Renal pelvis (tissue), 4 donors: Measurements from ENCODE around the gene RPL12. TPM values are rescaled to one million over a fixed set of nuclear protein-coding genes. Genes with fewer than 3 reads are reported as not detected.

Source experiments
- DNase-seq: peaks from one replicate; pipeline ENCODE4 v3.0.0-alpha.2; 2013
- polyA plus RNA-seq, 3 donors: library from polyadenylated mRNA; unstranded; fragments of 120-200 nt; gene quantifications; one replicate each; pipeline ENCODE4 v1.2.1, GENCODE V29; 2013; ENCODE audit not compliant: insufficient read length in 3 of 3

RPL12 gene
- polyA plus RNA-seq, 3 donors, result 1,431 to 1,650 (median 1,447) TPM

DNA sequence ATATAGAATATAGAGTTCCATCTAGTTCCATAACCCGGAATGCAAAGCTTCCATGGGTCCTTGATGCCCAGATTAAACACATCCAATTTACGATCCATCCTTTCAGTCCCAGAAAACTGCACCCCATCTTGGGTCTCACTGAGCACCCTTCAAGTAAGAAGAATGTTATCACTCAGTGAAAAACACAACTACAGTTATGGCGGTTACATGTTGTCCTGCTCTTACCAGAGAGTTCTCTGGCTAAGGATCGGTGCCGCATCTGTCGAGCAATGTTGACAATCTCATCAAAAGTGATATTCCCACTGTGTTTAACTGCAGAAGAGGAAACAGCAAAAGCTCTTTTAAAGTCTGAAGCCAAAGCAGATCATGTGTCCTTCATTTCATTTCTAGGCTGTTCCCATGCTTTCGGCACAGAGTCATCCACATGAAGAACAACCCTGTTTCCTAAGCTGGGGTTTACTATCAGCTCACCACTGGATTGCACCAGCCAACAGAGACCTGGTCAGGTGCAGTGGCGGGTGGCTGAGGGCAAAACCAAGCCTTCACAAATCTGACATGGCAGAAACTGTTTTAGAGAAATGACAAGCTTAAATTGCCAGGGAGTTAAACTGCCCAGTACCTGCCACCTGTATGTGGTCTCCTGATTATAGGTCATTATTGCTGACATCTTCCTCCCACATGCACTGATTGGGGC, 2.9 kb downstream of the RPL12 start:
- DNase-seq, result no peak

DNA sequence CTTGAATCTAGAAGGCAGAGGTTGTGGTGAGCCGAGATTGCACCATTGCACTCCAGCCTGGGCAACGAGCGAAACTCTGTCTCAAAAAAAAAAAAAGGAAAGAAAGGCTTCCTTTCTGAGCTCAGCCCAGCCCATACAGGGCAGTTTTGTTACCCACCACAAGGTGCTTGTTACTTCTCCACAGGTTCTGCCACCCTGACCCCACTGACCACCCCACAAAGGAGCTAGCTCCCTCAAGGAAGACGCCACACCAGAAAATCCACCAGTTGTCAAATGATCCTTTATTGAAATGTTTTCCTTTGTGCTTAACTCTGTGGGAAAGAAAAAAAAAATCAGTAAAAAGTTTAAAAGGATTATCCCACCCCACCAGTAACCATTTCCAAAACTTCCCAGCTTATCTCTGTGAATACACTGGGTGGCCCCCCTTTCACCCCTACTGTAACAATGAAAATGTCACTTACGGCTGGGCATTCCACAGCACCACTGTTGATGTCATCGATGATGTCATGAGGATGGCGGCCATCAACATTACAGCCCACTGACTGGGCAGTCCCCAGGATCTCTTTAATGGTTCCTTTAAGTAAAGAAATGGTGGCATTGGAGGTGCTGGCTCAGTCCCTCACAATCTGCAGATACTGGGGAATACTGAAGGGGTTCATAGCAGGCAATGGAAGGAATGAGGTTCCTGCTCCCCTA, 3.6 kb downstream of the RPL12 start:
- no peak for DNase-seq

GRCh38 chr9:127446713-127447415, 4.3 kb downstream of the RPL12 start:
- no peak for DNase-seq

DNA sequence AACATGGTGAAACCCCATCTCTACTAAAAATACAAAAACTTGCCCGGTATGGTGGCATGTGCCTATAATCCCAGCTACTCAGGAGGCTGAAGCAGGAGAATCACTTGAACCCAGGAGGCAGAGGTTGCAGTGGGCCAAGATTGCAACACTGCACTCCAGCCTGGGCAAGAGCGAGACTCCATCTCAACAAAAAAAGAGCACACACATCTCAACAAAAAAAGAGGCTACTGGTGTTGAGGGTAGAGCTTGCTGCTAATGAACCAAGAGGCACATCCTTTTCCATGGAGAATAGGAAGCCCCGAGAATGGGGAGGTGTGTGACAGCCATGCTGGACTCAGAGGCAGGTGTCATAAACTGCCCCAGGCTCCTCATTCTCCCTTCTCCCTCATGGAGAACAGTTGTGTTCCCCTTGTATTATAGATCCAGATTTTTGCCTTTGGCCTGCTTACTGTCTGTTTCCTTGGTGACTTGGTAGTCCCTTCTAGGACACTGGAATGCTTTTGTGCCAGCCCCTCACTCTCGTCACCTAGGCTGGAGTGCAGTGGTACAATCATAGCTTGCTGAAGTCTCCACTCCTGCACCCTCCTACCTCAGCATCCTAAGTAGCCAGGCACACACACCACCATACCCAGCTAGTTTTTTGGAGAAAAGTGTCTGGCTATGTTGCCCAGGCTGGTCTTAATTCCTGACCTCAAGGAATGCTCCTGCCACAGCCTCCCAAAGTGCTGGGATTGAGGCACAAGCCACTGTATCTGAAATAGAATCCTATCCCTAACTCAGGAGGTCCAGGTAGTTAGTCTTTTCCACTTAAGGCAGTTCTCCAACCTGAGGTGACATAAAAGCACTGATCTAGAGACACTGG, 5.1 kb downstream of the RPL12 start:
- no peak for DNase-seq

GRCh38 chr9:127444921-127445850, 6.0 kb downstream of the RPL12 start:
- no peak for DNase-seq

DNA sequence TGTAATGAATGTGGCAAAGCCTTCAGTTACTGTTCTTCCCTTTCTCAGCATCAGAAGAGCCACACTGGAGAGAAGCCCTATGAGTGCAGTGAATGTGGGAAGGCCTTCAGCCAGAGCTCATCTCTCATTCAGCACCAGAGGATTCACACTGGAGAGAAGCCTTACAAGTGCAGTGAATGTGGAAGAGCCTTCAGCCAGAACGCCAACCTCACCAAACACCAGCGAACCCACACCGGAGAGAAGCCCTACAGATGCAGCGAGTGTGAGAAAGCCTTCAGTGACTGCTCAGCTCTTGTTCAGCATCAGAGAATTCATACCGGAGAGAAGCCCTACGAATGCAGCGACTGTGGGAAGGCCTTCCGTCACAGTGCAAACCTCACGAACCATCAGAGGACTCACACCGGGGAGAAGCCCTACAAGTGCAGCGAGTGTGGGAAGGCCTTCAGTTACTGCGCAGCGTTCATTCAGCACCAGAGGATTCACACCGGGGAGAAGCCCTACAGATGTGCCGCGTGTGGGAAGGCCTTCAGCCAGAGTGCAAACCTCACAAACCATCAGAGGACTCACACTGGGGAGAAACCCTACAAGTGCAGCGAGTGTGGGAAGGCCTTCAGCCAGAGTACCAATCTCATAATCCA, 6.8 kb downstream of the RPL12 start:
- no peak for DNase-seq

DNA sequence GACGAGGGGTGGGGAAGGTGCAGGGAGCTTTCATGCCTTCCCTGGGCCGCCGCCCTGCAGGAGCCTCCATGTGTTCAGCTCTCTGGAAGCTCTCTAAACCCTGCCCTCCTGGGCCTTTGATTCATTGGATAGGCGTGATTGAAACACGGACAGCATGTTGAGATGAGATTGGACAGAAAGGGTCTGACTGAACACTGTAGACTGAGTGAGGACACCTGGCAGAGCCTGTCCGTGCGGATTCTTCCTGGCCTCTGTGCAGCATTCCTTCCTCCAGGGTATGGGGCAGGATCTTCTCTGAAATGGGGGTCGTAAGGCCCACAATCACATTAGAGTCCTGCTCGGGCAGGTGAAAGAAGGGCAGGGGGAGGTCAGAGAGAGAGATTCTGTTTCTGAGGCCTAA, 12.8 kb downstream of the RPL12 start:
- DNase-seq, result no peak

DNA sequence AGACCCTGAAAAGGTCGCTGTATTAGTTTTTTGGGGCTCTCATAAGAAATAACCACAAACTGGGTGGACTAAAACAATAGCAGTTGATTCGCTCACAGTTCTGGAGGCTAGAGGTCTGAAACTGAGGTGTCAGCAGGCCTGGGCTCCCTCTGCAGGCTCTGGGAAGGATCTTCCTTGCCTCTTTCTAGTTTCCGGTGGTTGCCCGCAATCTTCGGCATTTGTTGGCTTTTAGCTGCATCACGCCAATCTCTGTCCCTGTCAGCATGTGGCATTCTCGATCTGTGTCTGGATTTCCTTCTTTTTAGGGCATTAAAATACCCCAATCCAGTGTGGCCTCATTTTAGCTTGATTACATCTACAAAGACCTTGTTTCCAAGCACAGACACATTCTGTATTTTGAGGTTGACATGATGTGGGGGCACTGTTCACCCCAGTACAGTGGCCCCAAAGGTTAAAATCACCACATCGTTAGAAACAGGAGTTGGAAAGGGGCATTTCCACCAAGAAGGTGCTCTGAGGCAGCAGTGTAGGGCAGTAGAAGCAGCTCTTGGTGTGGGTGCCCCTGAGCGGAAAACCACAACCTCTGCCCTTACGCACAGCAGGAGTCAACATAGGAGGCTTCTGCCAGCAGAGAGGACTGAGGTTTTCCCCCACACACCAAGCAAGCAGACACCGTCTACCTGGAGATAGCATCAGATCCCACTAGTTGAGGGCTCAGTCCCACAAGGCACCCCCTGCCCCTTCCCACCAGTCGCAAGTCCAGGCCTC, 13.5 kb downstream of the RPL12 start:
- DNase-seq, result no peak

- no peak for DNase-seq
Measured at GRCh38 chr9:127430415-127430814, 20.8 kb downstream of the RPL12 start.

GRCh38 chr9:127428348-127428747, 22.9 kb downstream of the RPL12 start:
- no peak for DNase-seq

DNA sequence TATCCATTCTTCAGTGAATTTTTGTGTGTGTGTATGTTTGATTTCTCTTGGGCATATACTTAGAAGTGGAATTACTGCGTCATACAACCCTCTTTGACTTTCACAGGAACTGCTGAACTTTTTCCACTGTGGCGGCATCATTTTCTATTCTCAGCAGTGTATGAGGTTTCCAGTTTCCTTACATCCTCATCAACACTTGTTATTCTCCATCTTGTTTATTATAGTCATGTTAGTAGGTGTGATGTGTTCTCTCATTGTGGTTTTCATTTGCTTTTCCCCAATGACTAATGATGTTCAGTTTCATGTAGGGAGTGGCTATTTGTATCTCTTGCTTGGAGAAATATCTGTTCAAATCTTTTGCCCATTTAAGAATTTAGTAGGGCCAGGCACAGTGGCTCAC, 24.4 kb downstream of the RPL12 start:
- no peak for DNase-seq

DNA sequence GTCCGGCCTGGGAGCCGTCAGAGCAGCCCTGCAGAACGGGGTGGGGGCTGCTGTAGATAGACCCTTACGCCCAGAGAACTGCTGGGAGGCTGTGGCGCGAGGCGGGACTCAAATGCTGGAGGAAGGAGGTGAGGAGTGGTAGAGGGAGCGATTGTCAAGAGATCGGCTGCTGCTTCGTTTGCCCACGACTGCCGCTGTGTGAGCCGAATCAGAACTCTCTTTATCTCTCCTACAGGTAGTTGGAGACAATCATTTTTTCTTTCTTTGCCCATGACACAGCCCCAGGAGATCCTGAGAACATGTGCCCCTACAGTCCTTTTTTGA, 26.6 kb downstream of the RPL12 start:
- no peak for DNase-seq

DNA sequence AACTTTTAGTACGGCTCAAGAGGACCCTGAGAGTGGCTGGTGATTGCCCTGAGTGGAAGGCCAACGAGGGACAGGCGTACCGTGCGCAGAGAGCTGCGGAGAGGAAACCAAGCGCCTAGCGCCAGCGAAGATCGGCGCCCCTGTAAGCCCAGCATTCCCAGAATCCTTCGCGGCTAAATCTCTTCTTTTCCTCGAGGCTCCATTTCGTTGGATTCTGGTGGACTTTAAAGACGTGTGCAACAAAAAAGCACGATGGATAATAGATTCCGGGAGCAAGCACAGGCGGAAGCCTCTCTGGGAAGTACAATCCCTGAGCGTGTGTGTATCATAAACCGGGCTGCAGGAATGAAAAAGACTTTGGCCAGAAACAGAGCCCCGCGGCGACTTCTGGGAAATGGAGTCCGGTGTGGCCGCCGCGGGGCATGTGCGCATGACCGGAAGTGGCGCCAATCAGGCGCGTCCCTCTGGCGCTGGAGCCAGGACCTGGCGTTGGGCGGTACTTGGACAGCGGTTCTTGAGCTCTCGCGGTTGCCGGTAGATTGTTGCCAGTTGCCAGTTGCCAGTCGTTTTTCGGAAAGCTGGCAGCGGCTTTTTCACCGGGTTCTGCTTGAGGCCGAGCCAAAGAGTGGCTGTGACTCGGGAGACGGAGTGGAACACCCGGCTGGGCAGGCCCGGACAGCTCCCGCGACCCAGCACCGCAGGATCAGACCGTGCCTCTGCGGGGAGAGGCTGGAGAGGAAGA, 27.1 kb downstream of the RPL12 start, which contains the start of gene ZNF79:
Gene ZNF79, plus strand, starts transcription at position 449 of the 742 bp plus-strand sequence. CDS start 406 bp downstream, outside the sequence.
- DNase-seq, result peak; percentile 91

DNA sequence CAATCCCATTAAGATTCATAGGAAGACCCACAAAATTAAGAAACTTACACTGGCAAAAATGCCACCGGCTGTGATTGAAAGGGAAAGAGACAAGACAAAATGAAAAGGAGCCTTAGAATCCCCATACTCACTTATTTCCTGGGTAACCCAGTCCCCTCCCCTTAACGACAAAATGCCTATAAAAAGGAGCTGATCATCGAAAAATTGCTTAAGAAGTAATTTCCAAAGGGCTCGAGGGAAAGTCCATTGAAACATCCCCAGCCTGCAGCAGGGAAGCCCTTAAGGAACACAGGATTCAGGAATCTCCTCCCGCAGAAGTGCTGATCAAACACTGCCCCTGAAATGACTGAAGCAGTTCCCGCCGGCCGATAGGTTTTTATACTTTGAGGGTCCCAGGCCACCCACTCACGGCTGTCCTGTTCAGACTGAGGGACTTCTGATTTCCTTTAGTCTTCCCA, 27.7 kb downstream of the RPL12 start:
- no peak for DNase-seq

GRCh38 chr9:127422787-127423186, 28.4 kb downstream of the RPL12 start:
- DNase-seq, result no peak

- no peak for DNase-seq
Measured at GRCh38 chr9:127422133-127422782, 28.9 kb downstream of the RPL12 start.

- DNase-seq, result no peak
Measured at GRCh38 chr9:127421057-127421456, 30.1 kb downstream of the RPL12 start.

DNA sequence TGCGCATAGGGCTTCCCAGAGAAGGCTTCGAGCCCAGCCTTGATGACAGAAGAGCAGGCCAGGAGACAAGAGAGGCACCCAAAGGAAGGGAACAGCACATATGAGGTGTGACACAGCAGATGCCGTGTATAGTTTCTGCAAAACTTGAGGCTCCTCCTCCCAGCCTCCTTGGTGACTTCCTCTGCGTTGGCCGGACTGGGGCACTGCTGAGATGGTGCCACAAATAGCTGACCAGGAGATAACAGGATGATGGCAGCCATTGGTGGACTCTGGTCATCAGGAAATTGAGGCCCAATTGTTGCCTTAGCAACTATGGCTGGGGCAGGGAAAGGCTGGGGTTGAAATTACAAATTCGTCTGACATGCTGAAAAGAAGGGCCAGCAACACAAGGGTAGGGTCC, 31.9 kb downstream of the RPL12 start:
- DNase-seq, result no peak
